Activated naive CD8-positive, alpha-beta T cell treated with anti-CD3 and anti-CD28 coated beads for 36 hours (primary cell): ENCODE data around the gene DNAJC15. TPM values are rescaled to one million over a fixed set of nuclear protein-coding genes. Genes with fewer than 3 reads are reported as not detected.
A peak's percentile ranks its signal among the peaks of the same experiment; 100 is the strongest.
"Not testable (repeated sequence)": the region's sequence is repeated elsewhere in the genome, so short reads cannot be mapped to it uniquely, and the experiment has no call there.

ENCODE experiments used
- DNase-seq: peaks from one replicate; pipeline ENCODE4 v3.0.0; 2021
- H3K27ac Mint-ChIP-seq: one replicate; pipeline ENCODE4 v1.8.0; 2022; ENCODE audit warnings: mild to moderate bottlenecking, moderate library complexity, mixed read lengths
- H3K27me3 Mint-ChIP-seq: one replicate; pipeline ENCODE4 v1.8.0; 2022; ENCODE audit warnings: mild to moderate bottlenecking, mixed read lengths
- H3K36me3 Mint-ChIP-seq: one replicate; pipeline ENCODE4 v1.8.0; 2021; ENCODE audit warnings: mild to moderate bottlenecking, mixed read lengths
- H3K4me1 Mint-ChIP-seq: one replicate; pipeline ENCODE4 v1.8.0; 2021; ENCODE audit warnings: mixed read lengths
- H3K4me3 Mint-ChIP-seq: one replicate; pipeline ENCODE4 v1.8.0; 2022; ENCODE audit warnings: mild to moderate bottlenecking, moderate library complexity, mixed read lengths
- H3K9me3 Mint-ChIP-seq: one replicate; pipeline ENCODE4 v1.8.0; 2022; ENCODE audit warnings: mixed read lengths
- total RNA-seq, 2 experiments: library from RNA; stranded (reverse); gene quantifications; one replicate each; pipeline ENCODE4 v1.2.3, GENCODE V29; 2021

DNAJC15 gene
- 10 to 100 TPM; 13.6 to 13.9 TPM for total RNA-seq

DNA sequence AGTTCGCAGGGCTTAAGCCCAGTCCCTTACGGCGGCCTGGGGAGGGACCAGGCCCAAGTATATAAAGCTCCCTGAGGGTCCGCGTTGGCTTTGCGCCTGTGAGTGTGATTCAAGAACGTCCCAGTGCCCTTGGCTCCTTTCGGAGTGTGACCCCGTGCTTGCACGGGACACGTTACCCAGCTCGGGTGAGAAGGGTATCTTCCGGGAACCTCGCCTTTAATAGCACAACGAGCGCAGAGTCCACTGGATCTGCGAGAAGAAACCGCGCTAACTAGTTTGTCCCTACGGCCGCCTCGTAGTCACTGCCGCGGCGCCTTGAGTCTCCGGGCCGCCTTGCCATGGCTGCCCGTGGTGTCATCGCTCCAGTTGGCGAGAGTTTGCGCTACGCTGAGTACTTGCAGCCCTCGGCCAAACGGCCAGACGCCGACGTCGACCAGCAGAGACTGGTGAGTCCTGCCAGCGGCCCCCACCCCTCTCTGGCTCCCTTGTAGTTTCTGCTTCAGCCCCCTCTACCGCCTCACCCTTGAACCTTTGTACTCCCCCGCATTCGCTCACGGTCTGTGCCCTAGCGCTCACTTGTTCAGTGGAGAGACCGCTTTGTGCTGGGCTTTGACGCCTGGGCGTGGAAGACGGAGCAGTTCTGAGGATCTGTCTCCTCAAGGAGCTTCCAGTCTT, at the start of gene DNAJC15:
DNAJC15 (plus strand) TSS at position 298 of the 675 bp plus-strand sequence; CDS start at position 339, 41 bp downstream.
- H3K9me3 Mint-ChIP-seq = no peaks in the 10 kb centered on the region

DNA sequence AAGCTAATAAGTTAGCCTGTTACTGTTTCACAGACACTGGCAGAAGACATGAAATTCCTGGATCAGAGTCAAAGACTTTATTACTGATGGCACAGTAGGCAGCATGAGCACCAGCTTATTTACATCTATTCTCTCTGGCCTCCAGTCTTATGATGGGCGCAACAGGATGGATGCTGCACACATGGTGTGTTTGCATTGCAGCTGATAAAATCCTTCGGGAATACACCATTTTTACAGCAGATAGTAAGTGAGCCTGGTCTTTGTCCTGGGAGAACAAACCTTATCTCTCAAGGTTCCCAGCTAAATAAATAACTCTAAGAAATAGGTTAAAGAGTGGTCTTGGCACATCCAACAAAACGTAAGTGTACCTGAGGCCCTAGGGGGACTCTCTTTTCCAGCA, 47.3 kb upstream of the DNAJC15 start:
- Mint-ChIP-seq H3K4me3 (no peak overlapping the region), H3K36me3 (peaks cover 19% of the 10 kb centered on the region), H3K27ac (no peak overlapping the region), H3K27me3 (no peaks in the 10 kb centered on the region), H3K9me3 (peaks cover 6% of the 10 kb centered on the region), H3K4me1 (peaks cover 3% of the 10 kb centered on the region)
- DNase-seq = no peak

More for the DNA sequence above, at the start of gene DNAJC15:
- peak; percentile 82 for DNase-seq
- Mint-ChIP-seq H3K4me1 (peaks cover 27% of the 10 kb centered on the region), H3K36me3 (peaks cover 19% of the 10 kb centered on the region), H3K27me3 (no peaks in the 10 kb centered on the region), H3K4me3 (peak within 1 kb of the TSS; percentile 95), H3K27ac (peak within 1 kb of the TSS; percentile 94)

DNA sequence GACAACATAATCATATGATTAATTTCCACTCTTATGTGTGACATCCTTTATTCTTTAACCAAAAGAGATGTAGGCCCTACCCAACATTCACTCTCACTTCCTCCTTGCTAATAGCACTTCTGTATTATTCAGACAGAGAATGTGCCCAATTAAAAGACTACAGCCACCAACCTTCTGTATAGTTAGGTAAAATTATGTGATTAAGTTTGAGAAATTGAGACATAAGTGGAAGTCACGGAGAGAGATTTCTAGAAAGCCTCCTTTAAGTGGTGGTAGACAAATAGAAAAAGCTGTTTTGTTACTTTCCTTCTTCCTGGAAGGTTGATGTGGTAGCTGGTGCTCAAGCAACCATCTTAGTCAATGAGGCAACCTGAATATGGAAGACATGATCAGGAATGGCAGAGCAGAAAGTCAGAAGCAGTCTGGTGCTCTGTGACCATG, 46.1 kb upstream of the DNAJC15 start:
- no peak overlapping the region for H3K4me3 Mint-ChIP-seq
- no peaks in the 10 kb centered on the region for H3K27me3 Mint-ChIP-seq
- no peak overlapping the region for H3K27ac Mint-ChIP-seq
- no peak for DNase-seq
- H3K36me3 Mint-ChIP-seq = peaks cover 19% of the 10 kb centered on the region
- H3K9me3 Mint-ChIP-seq = peaks cover 6% of the 10 kb centered on the region
- peaks cover 4% of the 10 kb centered on the region for H3K4me1 Mint-ChIP-seq

DNA sequence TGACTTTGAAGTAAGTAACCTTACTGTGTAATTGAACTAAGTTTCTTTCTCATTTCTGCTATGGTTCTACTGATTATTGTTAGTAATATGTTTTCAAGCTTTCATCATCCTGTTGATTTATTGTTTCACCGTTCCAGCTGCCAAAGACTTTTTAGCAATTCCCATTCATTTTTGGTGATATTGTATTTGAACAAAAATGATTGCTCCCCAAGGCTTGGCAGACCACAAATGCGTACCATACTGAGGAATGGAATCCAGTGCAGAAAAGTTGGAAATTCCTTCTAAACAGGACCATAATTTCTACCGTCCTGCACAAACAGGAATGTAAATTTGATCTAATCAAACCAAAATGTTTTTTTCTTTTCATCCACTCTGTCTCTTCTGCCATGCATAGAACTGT, 42.1 kb upstream of the DNAJC15 start:
- no peak overlapping the region for H3K4me3 Mint-ChIP-seq
- H3K9me3 Mint-ChIP-seq = peaks cover 6% of the 10 kb centered on the region
- DNase-seq = no peak
- no peaks in the 10 kb centered on the region for H3K27me3 Mint-ChIP-seq
- H3K36me3 Mint-ChIP-seq = peaks cover 21% of the 10 kb centered on the region
- peaks cover 10% of the 10 kb centered on the region for H3K4me1 Mint-ChIP-seq
- no peak overlapping the region for H3K27ac Mint-ChIP-seq

DNA sequence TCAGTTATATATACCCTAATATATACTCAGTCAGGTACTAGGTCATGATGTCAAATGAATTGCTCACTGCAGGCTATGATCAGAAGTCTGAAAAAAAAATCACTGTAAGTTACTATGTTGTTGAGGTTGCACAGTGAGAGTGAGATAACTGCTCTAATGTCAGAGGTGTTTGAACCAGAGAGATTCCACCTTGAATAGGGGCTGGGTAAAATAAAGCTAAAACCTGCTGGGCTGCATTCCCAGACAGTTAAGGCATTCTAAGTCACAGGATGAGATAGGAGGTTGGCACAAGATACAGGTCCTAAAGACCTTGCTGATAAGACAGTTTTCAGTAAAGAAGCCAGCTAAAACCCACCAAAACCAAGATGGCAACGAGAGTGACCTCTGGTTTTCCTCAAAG, 41.5 kb upstream of the DNAJC15 start:
- Mint-ChIP-seq H3K4me3 (no peak overlapping the region), H3K27ac (no peak overlapping the region), H3K4me1 (peaks cover 10% of the 10 kb centered on the region), H3K9me3 (peaks cover 6% of the 10 kb centered on the region), H3K36me3 (peaks cover 21% of the 10 kb centered on the region), H3K27me3 (no peaks in the 10 kb centered on the region)
- DNase-seq = no peak

DNA sequence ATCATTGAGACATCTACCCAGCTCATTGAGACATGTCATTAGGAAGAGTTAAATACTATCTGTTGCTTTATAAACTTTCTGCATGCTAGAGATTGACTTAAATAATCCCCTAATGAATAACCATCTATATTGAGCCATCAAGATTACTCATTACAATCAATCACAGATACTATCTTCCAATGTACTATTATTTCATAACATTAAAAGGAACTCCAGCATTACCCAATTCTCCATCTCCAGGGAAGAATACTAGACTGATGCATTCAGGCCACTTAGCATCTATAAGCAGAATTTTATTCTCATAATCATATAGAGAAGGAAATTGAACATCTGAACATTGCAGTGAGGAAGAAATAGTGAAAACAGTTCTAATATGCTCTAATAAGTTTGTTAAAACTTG, 39.4 kb upstream of the DNAJC15 start:
- H3K4me1 Mint-ChIP-seq = peaks cover 7% of the 10 kb centered on the region
- H3K27me3 Mint-ChIP-seq = no peaks in the 10 kb centered on the region
- DNase-seq = no peak
- no peak overlapping the region for H3K4me3 Mint-ChIP-seq
- H3K9me3 Mint-ChIP-seq = peaks cover 4% of the 10 kb centered on the region
- no peak overlapping the region for H3K27ac Mint-ChIP-seq
- peaks cover 13% of the 10 kb centered on the region for H3K36me3 Mint-ChIP-seq

DNA sequence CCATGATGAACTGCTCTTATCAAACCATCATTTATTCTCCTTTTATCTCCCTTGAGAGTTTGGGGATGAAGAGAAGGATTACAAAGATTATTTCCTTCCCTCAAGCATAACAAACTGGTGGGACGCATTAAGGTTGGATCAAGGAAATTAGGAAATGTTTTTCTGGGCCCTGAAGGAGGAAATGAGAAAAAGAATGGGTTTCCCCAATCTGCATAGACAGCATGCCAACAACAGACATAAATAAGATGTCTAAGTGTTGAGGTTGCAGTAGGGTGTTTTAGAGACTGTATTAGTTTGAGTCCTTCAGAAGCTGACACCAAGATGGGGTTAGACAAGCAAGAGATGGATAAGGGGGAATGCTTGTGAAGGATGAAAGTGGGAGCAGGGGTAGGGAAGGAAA, 38.7 kb upstream of the DNAJC15 start:
- Mint-ChIP-seq H3K27me3 (no peaks in the 10 kb centered on the region), H3K36me3 (peaks cover 13% of the 10 kb centered on the region), H3K4me1 (peaks cover 10% of the 10 kb centered on the region), H3K27ac (no peak overlapping the region), H3K9me3 (peaks cover 4% of the 10 kb centered on the region), H3K4me3 (no peak overlapping the region)
- DNase-seq = no peak

DNA sequence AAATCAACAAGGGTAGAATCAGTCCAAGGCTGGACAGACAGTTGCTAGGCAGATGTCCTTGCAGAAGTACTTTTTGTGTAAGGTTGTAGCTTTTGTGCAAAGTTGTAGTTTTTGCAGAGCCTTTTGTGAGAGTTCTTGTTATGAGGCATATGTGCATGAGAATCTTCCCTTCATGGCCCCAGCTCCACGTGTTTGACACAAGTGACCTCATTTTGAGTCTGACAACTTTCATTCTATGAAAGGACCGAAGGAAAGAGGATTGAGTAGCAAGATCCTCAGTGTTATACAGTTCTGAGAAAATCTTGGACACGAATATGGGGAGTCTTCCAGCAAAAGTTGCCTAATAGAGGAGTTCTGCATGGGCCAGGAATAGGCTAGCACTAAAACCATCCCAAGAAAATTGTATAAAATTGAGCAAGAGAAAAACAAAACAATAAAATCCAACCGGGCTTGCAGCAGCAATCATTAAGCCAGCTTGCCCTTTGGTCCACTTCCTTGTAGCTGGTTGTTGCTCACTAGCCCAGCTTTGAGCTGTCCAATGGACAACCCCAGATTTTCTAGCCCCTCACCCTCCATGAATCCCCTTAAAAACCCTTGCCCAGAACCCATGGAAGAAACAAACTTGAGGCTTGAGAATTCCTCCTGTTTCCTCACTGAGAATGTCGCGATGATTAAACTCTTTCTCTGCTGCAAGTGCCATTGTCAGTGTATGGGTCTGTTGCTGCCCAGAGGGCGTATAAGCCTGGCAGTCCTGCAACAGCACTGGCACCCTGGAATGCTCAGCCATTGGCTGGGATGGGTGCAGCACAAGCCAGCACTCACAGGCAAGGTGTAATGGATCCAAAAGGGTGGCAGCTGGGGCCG, 37.8 kb upstream of the DNAJC15 start:
- peaks cover 7% of the 10 kb centered on the region for H3K36me3 Mint-ChIP-seq
- H3K4me1 Mint-ChIP-seq = peaks cover 19% of the 10 kb centered on the region
- DNase-seq = no peak
- no peak overlapping the region for H3K27ac Mint-ChIP-seq
- H3K4me3 Mint-ChIP-seq = no peak overlapping the region
- H3K9me3 Mint-ChIP-seq = no peaks in the 10 kb centered on the region
- H3K27me3 Mint-ChIP-seq = no peaks in the 10 kb centered on the region

DNA sequence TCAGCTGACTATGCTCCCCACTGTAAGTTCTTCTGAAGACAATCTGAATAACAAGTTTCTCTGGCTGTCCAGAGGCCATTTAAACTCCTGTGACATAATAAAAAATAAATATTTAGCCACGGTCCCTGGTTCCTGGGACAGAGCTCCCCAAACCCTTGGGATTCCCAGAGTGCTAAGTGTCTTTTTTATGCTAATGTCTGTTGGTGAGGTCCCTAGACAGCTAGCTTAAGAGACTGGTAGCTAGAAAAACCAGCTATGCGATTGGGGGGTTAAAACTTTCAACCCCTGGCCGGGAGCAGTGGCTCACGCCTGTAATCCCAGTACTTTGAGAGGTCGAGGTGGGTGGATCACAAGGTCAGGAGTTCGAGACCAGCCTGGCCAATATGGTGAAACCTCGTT, 37.2 kb upstream of the DNAJC15 start:
- no peak overlapping the region for H3K4me3 Mint-ChIP-seq
- peaks cover 10% of the 10 kb centered on the region for H3K36me3 Mint-ChIP-seq
- H3K9me3 Mint-ChIP-seq = no peaks in the 10 kb centered on the region
- no peaks in the 10 kb centered on the region for H3K27me3 Mint-ChIP-seq
- H3K4me1 Mint-ChIP-seq = peaks cover 25% of the 10 kb centered on the region
- H3K27ac Mint-ChIP-seq = no peak overlapping the region
- no peak for DNase-seq

DNA sequence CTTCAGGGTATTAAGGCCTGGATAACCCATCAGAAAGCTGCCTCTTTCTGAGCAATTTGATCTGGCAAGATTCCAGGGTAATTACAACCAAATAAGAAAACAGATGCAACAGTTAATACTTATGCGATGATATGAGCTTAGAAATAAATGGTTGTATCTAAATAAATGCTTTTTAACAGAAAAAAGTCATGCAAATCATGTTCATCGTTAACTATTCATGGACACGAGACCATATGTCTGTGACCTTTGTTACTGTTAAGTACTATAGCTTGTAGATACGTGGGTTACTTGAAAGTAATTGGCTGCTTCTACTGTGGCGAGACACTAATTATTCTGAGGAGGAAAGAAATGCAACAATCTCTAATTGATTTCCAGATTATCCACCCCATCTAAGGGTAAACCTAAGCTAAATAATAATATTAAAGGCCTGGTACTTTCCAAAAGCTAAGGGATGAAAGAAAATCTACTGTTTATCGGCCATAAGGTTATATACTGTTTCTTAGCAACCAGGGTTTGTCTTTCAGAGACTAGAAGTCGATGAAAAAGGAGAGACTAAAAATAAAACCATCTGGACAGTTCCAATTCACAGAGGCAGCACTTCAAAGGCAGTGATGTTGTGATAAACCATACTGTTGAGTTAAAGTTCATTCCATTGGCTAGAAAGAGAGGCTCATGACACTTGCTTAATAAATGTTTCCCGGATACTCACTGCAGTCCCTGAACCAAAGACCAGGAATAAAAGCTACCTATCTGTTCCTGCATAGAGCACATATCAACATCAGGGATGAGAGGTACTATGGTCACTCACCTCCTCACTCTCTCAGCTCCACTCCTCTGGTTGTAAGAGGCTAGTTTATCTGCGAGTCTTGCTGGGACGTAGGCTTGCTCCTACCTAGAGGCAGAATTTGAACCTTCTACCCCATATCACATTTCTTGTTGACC, 32.8 kb upstream of the DNAJC15 start:
- no peaks in the 10 kb centered on the region for H3K27me3 Mint-ChIP-seq
- no peaks in the 10 kb centered on the region for H3K9me3 Mint-ChIP-seq
- peaks cover 6% of the 10 kb centered on the region for H3K36me3 Mint-ChIP-seq
- no peak for DNase-seq
- peak overlapping the region; percentile 99 for H3K27ac Mint-ChIP-seq
- H3K4me3 Mint-ChIP-seq = peak overlapping the region; percentile 84
- peaks cover 40% of the 10 kb centered on the region for H3K4me1 Mint-ChIP-seq

DNA sequence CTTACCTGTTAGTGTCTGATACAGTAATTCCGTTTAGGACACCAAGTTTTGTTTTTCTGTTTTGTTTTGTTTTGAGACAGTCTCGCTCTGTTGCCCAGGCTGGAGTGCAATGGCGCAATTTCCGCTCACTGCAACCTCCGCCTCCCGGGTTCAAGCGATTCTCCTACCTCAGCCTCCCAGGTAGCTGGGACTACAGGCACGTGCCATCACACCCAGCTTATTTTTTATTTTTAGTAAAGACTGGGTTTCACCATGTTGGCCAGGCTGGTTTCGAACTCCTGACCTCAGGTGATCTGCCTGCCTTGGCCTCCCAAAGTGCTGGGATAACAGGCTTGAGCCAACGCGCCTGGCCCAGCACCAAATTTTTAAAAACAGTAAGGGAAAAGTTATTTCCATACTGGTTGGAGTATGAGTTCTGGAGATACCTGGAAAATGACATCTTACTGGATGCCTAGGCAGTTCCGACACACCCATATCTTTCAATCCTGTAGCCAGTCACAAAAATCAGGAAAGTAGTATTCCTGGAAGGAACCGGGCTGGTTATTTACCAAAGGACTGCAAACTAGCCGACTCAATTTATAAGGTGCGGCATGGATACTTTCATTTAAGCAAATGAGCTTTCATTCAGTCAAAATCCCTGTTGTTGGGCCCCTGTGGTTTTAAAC, 32.0 kb upstream of the DNAJC15 start:
- Mint-ChIP-seq H3K27ac (peak overlapping the region; percentile 99), H3K4me3 (peak overlapping the region; percentile 84), H3K4me1 (peaks cover 45% of the 10 kb centered on the region)
- H3K27me3 Mint-ChIP-seq, DNase-seq, H3K36me3 Mint-ChIP-seq, H3K9me3 Mint-ChIP-seq: not testable (repeated sequence)

DNA sequence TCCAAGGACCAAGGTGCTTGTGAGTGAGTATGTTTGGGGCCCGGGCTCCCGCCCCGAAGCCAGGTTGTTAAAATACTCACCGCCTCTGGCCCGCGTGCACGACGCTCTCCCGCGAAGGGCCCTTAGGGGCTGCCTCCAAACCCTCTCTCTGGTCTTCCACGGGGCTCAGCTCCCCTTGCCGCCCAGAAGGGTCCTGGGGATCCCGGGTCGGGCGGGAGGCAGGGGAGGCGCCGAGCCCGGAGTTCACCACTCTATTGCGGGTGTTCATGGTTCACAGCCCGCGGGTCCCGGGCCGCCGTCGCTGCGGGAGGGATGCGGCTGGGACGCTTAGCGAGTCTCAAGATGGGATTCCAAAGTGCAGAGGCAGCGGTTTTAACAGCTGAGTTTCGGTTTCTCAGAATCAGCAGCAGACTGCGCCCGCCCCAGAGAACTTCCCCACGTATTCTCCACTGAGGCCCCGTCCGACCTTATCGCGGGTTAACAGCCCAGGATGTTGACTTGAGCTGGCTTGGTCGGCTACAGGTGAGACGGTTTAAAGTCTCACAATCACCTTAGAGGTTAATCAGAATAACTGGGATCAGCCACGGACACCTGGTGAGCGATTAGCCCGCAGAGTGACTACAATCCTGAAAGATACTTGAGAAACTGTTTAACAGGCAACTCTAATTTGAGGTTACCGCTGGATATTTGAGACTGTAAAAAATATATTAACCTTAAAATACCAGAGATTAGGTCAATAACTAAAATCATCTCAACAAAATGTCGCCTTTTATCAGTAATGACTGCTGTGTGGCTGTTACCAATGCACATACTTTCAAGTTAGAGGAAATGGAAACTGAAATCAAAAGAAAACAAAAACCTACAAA, 31.3 kb upstream of the DNAJC15 start, which contains the start of gene EPSTI1:
EPSTI1 (minus strand) TSS at position 344 of the 866 bp plus-strand sequence; CDS start at position 268, 76 bp downstream.
- peaks cover 3% of the 10 kb centered on the region for H3K36me3 Mint-ChIP-seq
- no peaks in the 10 kb centered on the region for H3K27me3 Mint-ChIP-seq
- H3K4me1 Mint-ChIP-seq = peaks cover 52% of the 10 kb centered on the region
- peak within 1 kb of the TSS; percentile 84 for H3K4me3 Mint-ChIP-seq
- no peaks in the 10 kb centered on the region for H3K9me3 Mint-ChIP-seq
- peak within 1 kb of the TSS; percentile 99 for H3K27ac Mint-ChIP-seq
- peak; percentile 74 for DNase-seq

DNA sequence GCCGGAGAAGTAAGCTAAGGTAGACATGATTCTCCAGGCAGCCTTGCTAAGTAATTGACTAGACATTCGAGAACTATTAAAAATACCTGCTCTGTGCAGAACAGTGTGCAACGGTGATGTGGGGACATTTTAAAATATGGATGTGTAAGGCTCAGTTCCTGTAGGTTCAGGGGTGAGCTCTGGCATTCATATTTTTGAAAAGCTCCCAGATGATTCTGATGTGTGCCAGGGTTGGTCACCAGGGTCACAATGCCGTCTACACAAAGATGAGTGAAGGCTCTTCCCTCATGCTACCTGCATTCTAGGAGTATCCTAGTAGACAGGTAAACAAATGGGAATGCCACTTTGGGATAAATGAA, 30.6 kb upstream of the DNAJC15 start:
- peak overlapping the region; percentile 84 for H3K4me3 Mint-ChIP-seq
- peak overlapping the region; percentile 99 for H3K27ac Mint-ChIP-seq
- H3K9me3 Mint-ChIP-seq = no peaks in the 10 kb centered on the region
- peaks cover 57% of the 10 kb centered on the region for H3K4me1 Mint-ChIP-seq
- H3K36me3 Mint-ChIP-seq = peaks cover 3% of the 10 kb centered on the region
- no peaks in the 10 kb centered on the region for H3K27me3 Mint-ChIP-seq
- DNase-seq = no peak
